Heart left ventricle (tissue), 13 donors: ENCODE data around the gene HOXB7.

Experiments used
- CTCF ChIP-seq, 12 donors: fragments of 200-600 bp; sonication (generic) in 4 of 12; IDR thresholded peaks; one replicate each; pipeline versions ENCODE4 v1.5.0 to v1.8.0; 2018 to 2022; ENCODE audit warnings: antibody characterized with exemption in 12 of 12, mild to moderate bottlenecking in 5 of 12
- POLR2A ChIP-seq, 2 donors: fragments of 450-650 bp; IDR thresholded peaks; one replicate each; pipeline ENCODE4 v1.6.1; 2017; ENCODE audit warnings: antibody characterized with exemption in 2 of 2, mild to moderate bottlenecking in 2 of 2, moderate library complexity in 2 of 2
- donor health status: ischemic (EF 13 %, LVEDD 7.1; RV severe dilation, severe dysfunction).
- donor health status: DM: no; HTN: yes; CAD: no.
- donor health status: DM: no; HTN: no; CAD: no.
- donor health status: ischemic (EF 25% LVEDD 6.9; RV normal size, moderate dysfunction).
- donor health status: ischemic (EF 25% LVEDD 5.7; RV mildly dilated, moderate dysfunction).
- donor health status: ischemic (EF 35%, LVEDD 5.7; RV mildly dilated, moderate dysfunction).
- donor health status: nonischemic (EF 11% LVEDD 7.7; RV severe dilation, severe dysfunction).
- donor health status: DM: yes; HTN: yes; CAD: no.
- donor health status: PGD.
- donor health status: ischemic (EF 29% LVEDD 5.4; RV normal size, mild dysfunction).
- donor health status: nonischemic (EF 23%, LVEDD 6.1; RV moderate dilation, normal function).

- TF ChIP-seq CTCF (IDR thresholded peaks at IDR 0.05), result no peak
- no peak for TF ChIP-seq POLR2A (IDR thresholded peaks at IDR 0.05)
Observed at GRCh38 chr17:48609759-48610281, 997 bp downstream of the HOXB7 start.
